Left lung (tissue), 10 donors: ENCODE results near the gene SLC4A1AP. TPM values are rescaled to one million over a fixed set of nuclear protein-coding genes. Genes with fewer than 3 reads are reported as not detected.

ENCODE experiments used
- ATAC-seq: fragments of 200-7000 bp; cut with Tn5 transposase; one replicate; pipeline ENCODE4 v1.9.1; 2020; ENCODE audit warnings: moderate library complexity
- DNase-seq, 4 donors: peaks; one replicate each; pipeline ENCODE4 v3.0.0-alpha.2; 2013 to 2020
- H3K27ac ChIP-seq, 2 donors: fragments of 200-600 bp; sonication (generic) in 1 of 2; one replicate each; pipeline versions ENCODE4 v1.5.0 to v1.8.0; 2020 to 2021
- H3K27me3 ChIP-seq, 2 donors: fragments of 200-600 bp; sonication (generic) in 1 of 2; one replicate each; pipeline versions ENCODE4 v1.5.0 to v1.8.0; 2020 to 2021
- H3K36me3 ChIP-seq, 2 donors: fragments of 200-600 bp; sonication (generic) in 1 of 2; one replicate each; pipeline versions ENCODE4 v1.5.0 to v1.8.0; 2020 to 2021
- H3K4me1 ChIP-seq, 2 donors: fragments of 200-600 bp; one replicate each; pipeline ENCODE4 v1.8.0; 2021
- H3K4me3 ChIP-seq, 2 donors: fragments of 200-600 bp; sonication (generic) in 1 of 2; one replicate each; pipeline versions ENCODE4 v1.5.0 to v1.8.0; 2020 to 2021; ENCODE audit warnings: mild to moderate bottlenecking in 1 of 2
- H3K9me3 ChIP-seq, 2 donors: fragments of 200-600 bp; sonication (generic) in 1 of 2; one replicate each; pipeline versions ENCODE4 v1.5.0 to v1.8.0; 2020 to 2021
- CTCF ChIP-seq, 2 donors: fragments of 200-600 bp; sonication (generic) in 1 of 2; IDR thresholded peaks; one replicate each; pipeline versions ENCODE4 v1.5.0 to v1.8.0; 2021; ENCODE audit warnings: antibody characterized with exemption in 2 of 2
- intact Hi-C, 2 donors: fragments of 100-400 bp; cut with DNase I; formaldehyde crosslinking; loops; one replicate each; pipeline versions ENCODE4 v1.11.2 to v1.14.2; 2022
- polyA plus RNA-seq, 6 donors: library from polyadenylated mRNA; unstranded; fragments of 120-200 nt; gene quantifications; one replicate each; pipeline ENCODE4 v1.2.1, GENCODE V29; 2013; ENCODE audit not compliant: insufficient read length in 6 of 6
- total RNA-seq, 2 donors: library from RNA; stranded (reverse); fragmentation: NEBNext Ultra II Directional; extraction: Animal tissue kit (Norgen Biotek cat#: 25700); gene quantifications; one replicate each; pipeline ENCODE4 v1.2.1, GENCODE V29; 2021
- donor health status: DM: no; HTN: yes; CAD: no.
- donor health status: DM: no; HTN: no; CAD: no.

Gene SLC4A1AP
- total and polyA plus RNA-seq, 8 donors, result 18.5 to 40.1 (median 32.7) TPM

GRCh38 chr2:27661371-27661770 is 2.3 kb upstream of the SLC4A1AP start:
- Histone ChIP-seq H3K27me3 (no peaks in the 10 kb centered on the region), H3K4me1 (peaks cover 13 to 42% of the 10 kb centered on the region in 2 donors), H3K36me3 (peaks cover 8 to 46% of the 10 kb centered on the region in 2 donors), H3K4me3 (no peak overlapping the region), H3K9me3 (no peaks in the 10 kb centered on the region), H3K27ac (no peak overlapping the region)
- no peak for ATAC-seq
- no peak for DNase-seq
- no peak for TF ChIP-seq CTCF (IDR thresholded peaks at IDR 0.05)
- intact Hi-C loops, result no loop called here

DNA sequence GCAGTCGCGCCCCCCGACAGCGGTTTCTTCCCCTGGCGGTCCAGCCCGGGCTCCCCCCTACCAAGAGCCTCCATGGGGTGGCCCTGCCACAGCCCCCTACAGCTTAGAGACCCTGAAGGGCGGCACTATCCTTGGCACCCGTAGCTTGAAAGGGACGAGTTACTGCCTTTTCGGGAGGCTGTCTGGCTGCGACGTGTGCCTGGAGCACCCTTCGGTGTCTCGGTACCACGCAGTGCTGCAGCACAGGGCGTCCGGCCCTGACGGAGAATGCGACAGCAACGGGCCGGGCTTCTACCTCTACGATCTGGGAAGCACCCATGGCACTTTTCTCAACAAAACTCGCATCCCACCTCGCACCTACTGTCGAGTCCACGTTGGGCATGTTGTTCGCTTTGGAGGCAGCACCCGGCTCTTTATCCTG is 475 bp downstream of the SLC4A1AP start:
- no peak for TF ChIP-seq CTCF (IDR thresholded peaks at IDR 0.05)
- Histone ChIP-seq H3K27ac (peak overlapping the region; percentile 83 to 95), H3K4me3 (peak overlapping the region; percentile 79 to 95), H3K9me3 (no peaks in the 10 kb centered on the region), H3K36me3 (peaks cover 8 to 55% of the 10 kb centered on the region in 2 donors), H3K27me3 (no peaks in the 10 kb centered on the region), H3K4me1 (peaks cover 13 to 58% of the 10 kb centered on the region in 2 donors)
- ATAC-seq (peak; percentile 6), DNase-seq (peak in 1 of 4 donors; percentile 71)
- intact Hi-C loops, result no loop called here

- Histone ChIP-seq H3K4me1 (peaks cover 13 to 55% of the 10 kb centered on the region in 2 donors), H3K36me3 (peaks cover 8 to 55% of the 10 kb centered on the region in 2 donors), H3K4me3 (peak overlapping the region; percentile 79 to 95), H3K27me3 (no peaks in the 10 kb centered on the region), H3K9me3 (no peaks in the 10 kb centered on the region), H3K27ac (no peak overlapping the region)
- intact Hi-C loops, result no loop called here
- TF ChIP-seq CTCF (IDR thresholded peaks at IDR 0.05), result no peak
- DNase-seq (no peak), ATAC-seq (no peak)
Measured at GRCh38 chr2:27664622-27665363, 1.1 kb downstream of the SLC4A1AP start.

- DNase-seq, result no peak
- ATAC-seq, result no peak
- peaks cover 9 to 44% of the 10 kb centered on the region in 2 donors for H3K4me1 ChIP-seq
- peaks cover 0 to 60% of the 10 kb centered on the region in 2 donors for H3K36me3 ChIP-seq
- intact Hi-C loops, result no loop called here
- H3K4me3 ChIP-seq, result no peak overlapping the region
- peak overlapping the region in 1 of 2 donors; percentile 76 for H3K27ac ChIP-seq
- no peaks in the 10 kb centered on the region for H3K9me3 ChIP-seq
- TF ChIP-seq CTCF (IDR thresholded peaks at IDR 0.05), result no peak
- H3K27me3 ChIP-seq, result no peaks in the 10 kb centered on the region
Measured at GRCh38 chr2:27667446-27667845, 3.8 kb downstream of the SLC4A1AP start.

- Histone ChIP-seq H3K4me3 (no peak overlapping the region), H3K27me3 (no peaks in the 10 kb centered on the region), H3K4me1 (peaks cover 0 to 20% of the 10 kb centered on the region in 2 donors), H3K36me3 (peaks cover 0 to 93% of the 10 kb centered on the region in 2 donors), H3K27ac (no peak overlapping the region), H3K9me3 (no peaks in the 10 kb centered on the region)
- ATAC-seq (no peak), DNase-seq (no peak)
- no peak for TF ChIP-seq CTCF (IDR thresholded peaks at IDR 0.05)
- intact Hi-C loops, result no loop called here
Measured at GRCh38 chr2:27671235-27671634, 7.5 kb downstream of the SLC4A1AP start.
